GM23338 (cell line): Measurements from ENCODE around the gene THBS4. TPM values are rescaled to one million over a fixed set of nuclear protein-coding genes. Genes with fewer than 3 reads are reported as not detected.

ENCODE experiments used
- ATAC-seq: fragments of 200-7000 bp; cut with Tn5 transposase; 3 replicates; pipeline ENCODE4 v1.9.1; 2020
- DNase-seq: peaks from one replicate; pipeline ENCODE4 v3.0.0-alpha.2; 2015; ENCODE audit warnings: low spot score
- H2AFZ ChIP-seq: fragments of 200-600 bp; sonication (generic); 2 replicates; pipeline ENCODE4 v1.8.0; 2016; ENCODE audit warnings: antibody characterized with exemption, mild to moderate bottlenecking, moderate library complexity
- H3F3A ChIP-seq: fragments of 200-600 bp; sonication (generic); replicated peaks from 2 replicates; pipeline ENCODE4 v1.8.0; 2017; ENCODE audit warnings: antibody characterized with exemption, mixed run types, low read depth
- H3K27ac ChIP-seq: fragments of 200-600 bp; sonication (generic); 2 replicates; pipeline ENCODE4 v1.6.1; 2016; ENCODE audit warnings: low read depth
- H3K27me3 ChIP-seq: fragments of 200-600 bp; sonication (generic); 2 replicates; pipeline ENCODE4 v1.8.0; 2016; ENCODE audit warnings: mild to moderate bottlenecking, mixed run types, moderate library complexity; ENCODE audit not compliant: insufficient read depth
- H3K36me3 ChIP-seq: fragments of 200-600 bp; sonication (generic); 2 replicates; pipeline ENCODE4 v1.8.0; 2016; ENCODE audit warnings: mild to moderate bottlenecking; ENCODE audit not compliant: insufficient read depth
- H3K4me1 ChIP-seq: fragments of 200-600 bp; sonication (generic); 2 replicates; pipeline ENCODE4 v1.8.0; 2016; ENCODE audit warnings: mild to moderate bottlenecking, moderate library complexity; ENCODE audit not compliant: insufficient read depth
- H3K4me2 ChIP-seq: fragments of 200-600 bp; sonication (generic); 2 replicates; pipeline ENCODE4 v1.7.1; 2017; ENCODE audit warnings: mixed run types
- H3K4me3 ChIP-seq: fragments of 200-600 bp; sonication (generic); 2 replicates; pipeline ENCODE4 v1.6.1; 2016; ENCODE audit warnings: mixed run types
- H3K79me2 ChIP-seq: fragments of 200-600 bp; sonication (generic); replicated peaks from 2 replicates; pipeline ENCODE4 v1.8.0; 2017; ENCODE audit warnings: mild to moderate bottlenecking; ENCODE audit not compliant: insufficient read depth
- H3K9me2 ChIP-seq: fragments of 200-600 bp; sonication (generic); 2 replicates; pipeline ENCODE4 v1.8.0; 2017; ENCODE audit not compliant: insufficient read depth
- H4K20me1 ChIP-seq: fragments of 200-600 bp; sonication (generic); replicated peaks from 2 replicates; pipeline ENCODE4 v1.8.0; 2017; ENCODE audit warnings: mild to moderate bottlenecking; ENCODE audit not compliant: insufficient read depth
- H3K27ac Mint-ChIP-seq: 2 replicates; pipeline ENCODE4 v1.8.0; 2020; ENCODE audit warnings: inconsistent platforms, mild to moderate bottlenecking, moderate library complexity, mixed read lengths
- H3K27me3 Mint-ChIP-seq: 3 replicates; pipeline ENCODE4 v1.8.0; 2022; ENCODE audit warnings: low read depth, mild to moderate bottlenecking, moderate library complexity, mixed read lengths, inconsistent platforms; ENCODE audit not compliant: insufficient read depth, poor library complexity
- H3K36me3 Mint-ChIP-seq: 3 replicates; pipeline ENCODE4 v1.8.0; 2021; ENCODE audit warnings: low read depth, mild to moderate bottlenecking, inconsistent platforms, moderate library complexity, mixed read lengths
- H3K4me1 Mint-ChIP-seq: 3 replicates; pipeline ENCODE4 v1.8.0; 2020; ENCODE audit warnings: mild to moderate bottlenecking, inconsistent platforms, mixed read lengths
- H3K4me3 Mint-ChIP-seq: 3 replicates; pipeline ENCODE4 v1.8.0; 2021; ENCODE audit warnings: moderate library complexity, mild to moderate bottlenecking, inconsistent platforms, mixed read lengths
- H3K9me3 Mint-ChIP-seq: 3 replicates; pipeline ENCODE4 v1.8.0; 2020; ENCODE audit warnings: moderate library complexity, mild to moderate bottlenecking, inconsistent platforms, mixed read lengths
- CREB1 ChIP-seq: fragments of 250-450 bp; sonication (Bioruptor Pico); IDR thresholded peaks from 2 replicates; pipeline ENCODE4 v1.5.0; 2020; ENCODE audit warnings: low read depth, mild to moderate bottlenecking, moderate library complexity
- EZH2 ChIP-seq: fragments of 200-600 bp; sonication (generic); IDR thresholded peaks from one replicate; pipeline ENCODE4 v1.8.0; 2017; ENCODE audit warnings: antibody characterized with exemption, mild to moderate bottlenecking, low read depth; ENCODE audit not compliant: unreplicated experiment
- EZH2phosphoT487 ChIP-seq: fragments of 200-600 bp; sonication (generic); IDR thresholded peaks from one replicate; pipeline ENCODE4 v1.8.1; 2018; ENCODE audit warnings: antibody characterized with exemption; ENCODE audit not compliant: unreplicated experiment
- JUNB ChIP-seq: IDR thresholded peaks from one replicate; pipeline ENCODE4 v1.6.1; 2016; ENCODE audit warnings: antibody characterized with exemption; ENCODE audit not compliant: unreplicated experiment
- NANOG ChIP-seq: IDR thresholded peaks from 2 replicates; pipeline ENCODE4 v1.6.1; 2016; ENCODE audit warnings: antibody characterized with exemption, borderline replicate concordance
- POLR2AphosphoS5 ChIP-seq: IDR thresholded peaks from 2 replicates; pipeline ENCODE4 v1.6.1; 2016; ENCODE audit warnings: antibody characterized with exemption, low read depth
- STAT1 ChIP-seq: IDR thresholded peaks from one replicate; pipeline ENCODE4 v1.6.1; 2016; ENCODE audit warnings: antibody characterized with exemption; ENCODE audit not compliant: unreplicated experiment
- ZNF114 ChIP-seq: fragments of 250-450 bp; sonication (Bioruptor Pico); IDR thresholded peaks from 2 replicates; pipeline ENCODE4 v1.5.0; 2020; ENCODE audit warnings: mild to moderate bottlenecking, moderate library complexity
- polyA plus RNA-seq: library from polyadenylated mRNA; unstranded; fragments of >200 nt; fragmentation: Nextera tagmentation; extraction: Ambion mirVana; gene quantifications from 2 replicates; pipeline ENCODE4 v1.2.1, GENCODE V29; 2016
- total RNA-seq: library from RNA; depleted of rRNA; stranded (reverse); fragments of >200 nt; shearing (Covaris generic); gene quantifications from 2 replicates; pipeline ENCODE4 v1.2.3, GENCODE V29; 2014
- TF ChIP-seq, protein P1 (sequence below): fragments of 250-450 bp; sonication (Bioruptor Pico); IDR thresholded peaks from 2 replicates; pipeline ENCODE4 v1.5.0; 2020; ENCODE audit warnings: mild to moderate bottlenecking, moderate library complexity
- TF ChIP-seq, protein P2 (sequence below): IDR thresholded peaks from one replicate; pipeline ENCODE4 v1.6.1; 2018; ENCODE audit warnings: antibody characterized with exemption; ENCODE audit not compliant: unreplicated experiment
- TF ChIP-seq, protein P3 (sequence below): IDR thresholded peaks from 2 replicates; pipeline ENCODE4 v1.6.1; 2016; ENCODE audit warnings: antibody characterized with exemption

The THBS4 gene
- total and polyA plus RNA-seq, 2 experiments from 2014 or later, result 14.0 to 23.2 TPM

- TF ChIP-seq, protein P1, sequence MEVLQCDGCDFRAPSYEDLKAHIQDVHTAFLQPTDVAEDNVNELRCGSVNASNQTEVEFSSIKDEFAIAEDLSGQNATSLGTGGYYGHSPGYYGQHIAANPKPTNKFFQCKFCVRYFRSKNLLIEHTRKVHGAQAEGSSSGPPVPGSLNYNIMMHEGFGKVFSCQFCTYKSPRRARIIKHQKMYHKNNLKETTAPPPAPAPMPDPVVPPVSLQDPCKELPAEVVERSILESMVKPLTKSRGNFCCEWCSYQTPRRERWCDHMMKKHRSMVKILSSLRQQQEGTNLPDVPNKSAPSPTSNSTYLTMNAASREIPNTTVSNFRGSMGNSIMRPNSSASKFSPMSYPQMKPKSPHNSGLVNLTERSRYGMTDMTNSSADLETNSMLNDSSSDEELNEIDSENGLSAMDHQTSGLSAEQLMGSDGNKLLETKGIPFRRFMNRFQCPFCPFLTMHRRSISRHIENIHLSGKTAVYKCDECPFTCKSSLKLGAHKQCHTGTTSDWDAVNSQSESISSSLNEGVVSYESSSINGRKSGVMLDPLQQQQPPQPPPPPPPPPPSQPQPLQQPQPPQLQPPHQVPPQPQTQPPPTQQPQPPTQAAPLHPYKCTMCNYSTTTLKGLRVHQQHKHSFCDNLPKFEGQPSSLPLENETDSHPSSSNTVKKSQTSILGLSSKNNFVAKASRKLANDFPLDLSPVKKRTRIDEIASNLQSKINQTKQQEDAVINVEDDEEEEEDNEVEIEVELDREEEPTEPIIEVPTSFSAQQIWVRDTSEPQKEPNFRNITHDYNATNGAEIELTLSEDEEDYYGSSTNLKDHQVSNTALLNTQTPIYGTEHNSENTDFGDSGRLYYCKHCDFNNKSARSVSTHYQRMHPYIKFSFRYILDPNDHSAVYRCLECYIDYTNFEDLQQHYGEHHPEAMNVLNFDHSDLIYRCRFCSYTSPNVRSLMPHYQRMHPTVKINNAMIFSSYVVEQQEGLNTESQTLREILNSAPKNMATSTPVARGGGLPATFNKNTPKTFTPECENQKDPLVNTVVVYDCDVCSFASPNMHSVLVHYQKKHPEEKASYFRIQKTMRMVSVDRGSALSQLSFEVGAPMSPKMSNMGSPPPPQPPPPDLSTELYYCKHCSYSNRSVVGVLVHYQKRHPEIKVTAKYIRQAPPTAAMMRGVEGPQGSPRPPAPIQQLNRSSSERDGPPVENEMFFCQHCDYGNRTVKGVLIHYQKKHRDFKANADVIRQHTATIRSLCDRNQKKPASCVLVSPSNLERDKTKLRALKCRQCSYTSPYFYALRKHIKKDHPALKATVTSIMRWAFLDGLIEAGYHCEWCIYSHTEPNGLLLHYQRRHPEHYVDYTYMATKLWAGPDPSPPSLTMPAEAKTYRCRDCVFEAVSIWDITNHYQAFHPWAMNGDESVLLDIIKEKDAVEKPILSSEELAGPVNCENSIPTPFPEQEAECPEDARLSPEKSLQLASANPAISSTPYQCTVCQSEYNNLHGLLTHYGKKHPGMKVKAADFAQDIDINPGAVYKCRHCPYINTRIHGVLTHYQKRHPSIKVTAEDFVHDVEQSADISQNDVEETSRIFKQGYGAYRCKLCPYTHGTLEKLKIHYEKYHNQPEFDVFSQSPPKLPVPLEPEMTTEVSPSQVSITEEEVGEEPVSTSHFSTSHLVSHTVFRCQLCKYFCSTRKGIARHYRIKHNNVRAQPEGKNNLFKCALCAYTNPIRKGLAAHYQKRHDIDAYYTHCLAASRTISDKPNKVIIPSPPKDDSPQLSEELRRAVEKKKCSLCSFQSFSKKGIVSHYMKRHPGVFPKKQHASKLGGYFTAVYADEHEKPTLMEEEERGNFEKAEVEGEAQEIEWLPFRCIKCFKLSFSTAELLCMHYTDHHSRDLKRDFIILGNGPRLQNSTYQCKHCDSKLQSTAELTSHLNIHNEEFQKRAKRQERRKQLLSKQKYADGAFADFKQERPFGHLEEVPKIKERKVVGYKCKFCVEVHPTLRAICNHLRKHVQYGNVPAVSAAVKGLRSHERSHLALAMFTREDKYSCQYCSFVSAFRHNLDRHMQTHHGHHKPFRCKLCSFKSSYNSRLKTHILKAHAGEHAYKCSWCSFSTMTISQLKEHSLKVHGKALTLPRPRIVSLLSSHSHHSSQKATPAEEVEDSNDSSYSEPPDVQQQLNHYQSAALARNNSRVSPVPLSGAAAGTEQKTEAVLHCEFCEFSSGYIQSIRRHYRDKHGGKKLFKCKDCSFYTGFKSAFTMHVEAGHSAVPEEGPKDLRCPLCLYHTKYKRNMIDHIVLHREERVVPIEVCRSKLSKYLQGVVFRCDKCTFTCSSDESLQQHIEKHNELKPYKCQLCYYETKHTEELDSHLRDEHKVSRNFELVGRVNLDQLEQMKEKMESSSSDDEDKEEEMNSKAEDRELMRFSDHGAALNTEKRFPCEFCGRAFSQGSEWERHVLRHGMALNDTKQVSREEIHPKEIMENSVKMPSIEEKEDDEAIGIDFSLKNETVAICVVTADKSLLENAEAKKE, result no peak
- TF ChIP-seq, protein P2, sequence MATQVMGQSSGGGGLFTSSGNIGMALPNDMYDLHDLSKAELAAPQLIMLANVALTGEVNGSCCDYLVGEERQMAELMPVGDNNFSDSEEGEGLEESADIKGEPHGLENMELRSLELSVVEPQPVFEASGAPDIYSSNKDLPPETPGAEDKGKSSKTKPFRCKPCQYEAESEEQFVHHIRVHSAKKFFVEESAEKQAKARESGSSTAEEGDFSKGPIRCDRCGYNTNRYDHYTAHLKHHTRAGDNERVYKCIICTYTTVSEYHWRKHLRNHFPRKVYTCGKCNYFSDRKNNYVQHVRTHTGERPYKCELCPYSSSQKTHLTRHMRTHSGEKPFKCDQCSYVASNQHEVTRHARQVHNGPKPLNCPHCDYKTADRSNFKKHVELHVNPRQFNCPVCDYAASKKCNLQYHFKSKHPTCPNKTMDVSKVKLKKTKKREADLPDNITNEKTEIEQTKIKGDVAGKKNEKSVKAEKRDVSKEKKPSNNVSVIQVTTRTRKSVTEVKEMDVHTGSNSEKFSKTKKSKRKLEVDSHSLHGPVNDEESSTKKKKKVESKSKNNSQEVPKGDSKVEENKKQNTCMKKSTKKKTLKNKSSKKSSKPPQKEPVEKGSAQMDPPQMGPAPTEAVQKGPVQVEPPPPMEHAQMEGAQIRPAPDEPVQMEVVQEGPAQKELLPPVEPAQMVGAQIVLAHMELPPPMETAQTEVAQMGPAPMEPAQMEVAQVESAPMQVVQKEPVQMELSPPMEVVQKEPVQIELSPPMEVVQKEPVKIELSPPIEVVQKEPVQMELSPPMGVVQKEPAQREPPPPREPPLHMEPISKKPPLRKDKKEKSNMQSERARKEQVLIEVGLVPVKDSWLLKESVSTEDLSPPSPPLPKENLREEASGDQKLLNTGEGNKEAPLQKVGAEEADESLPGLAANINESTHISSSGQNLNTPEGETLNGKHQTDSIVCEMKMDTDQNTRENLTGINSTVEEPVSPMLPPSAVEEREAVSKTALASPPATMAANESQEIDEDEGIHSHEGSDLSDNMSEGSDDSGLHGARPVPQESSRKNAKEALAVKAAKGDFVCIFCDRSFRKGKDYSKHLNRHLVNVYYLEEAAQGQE, result no peak
Measured at GRCh38 chr5:79990205-79990597, 44.9 kb upstream of the THBS4 start (continued).

GRCh38 chr5:79990598-79991507, 44.3 kb upstream of the THBS4 start, which contains the start of gene MTX3:
Gene MTX3, minus strand, starts transcription at chr5:79991262. Its CDS starts 24 bp downstream, at chr5:79991238.
- Histone ChIP-seq H2AFZ (peak within 1 kb of the TSS; percentile 84; the same call in 1 of the 2 replicates), H3K27ac (peak within 1 kb of the TSS; percentile 99), H3K79me2 (peaks cover 23% of the 10 kb centered on the region), H3K36me3 (peaks cover 18% of the 10 kb centered on the region), H3K4me2 (peak within 1 kb of the TSS; percentile 82), H3K27me3 (no peaks in the 10 kb centered on the region), H3F3A (no peaks in the 10 kb centered on the region), H3K4me1 (peaks cover 12% of the 10 kb centered on the region; the same call in 1 of the 2 replicates), H3K4me3 (peak within 1 kb of the TSS; percentile 91), H4K20me1 (no peaks in the 10 kb centered on the region), H3K9me2 (no peaks in the 10 kb centered on the region)
- H3K9me3 Mint-ChIP-seq, result no peaks in the 10 kb centered on the region
- peak; percentile 96 for ATAC-seq
- H3K4me1 Mint-ChIP-seq, result peaks cover 12% of the 10 kb centered on the region; the same call in 2 of the 3 replicates
- H3K36me3 Mint-ChIP-seq, result peaks cover 31% of the 10 kb centered on the region
- peak within 1 kb of the TSS; percentile 96 for H3K27ac Mint-ChIP-seq
- H3K4me3 Mint-ChIP-seq, result peak within 1 kb of the TSS; percentile 93
- H3K27me3 Mint-ChIP-seq, result peaks cover 2% of the 10 kb centered on the region
- peak; percentile 98 for DNase-seq
- no peak for TF ChIP-seq EZH2
- TF ChIP-seq, protein P3, sequence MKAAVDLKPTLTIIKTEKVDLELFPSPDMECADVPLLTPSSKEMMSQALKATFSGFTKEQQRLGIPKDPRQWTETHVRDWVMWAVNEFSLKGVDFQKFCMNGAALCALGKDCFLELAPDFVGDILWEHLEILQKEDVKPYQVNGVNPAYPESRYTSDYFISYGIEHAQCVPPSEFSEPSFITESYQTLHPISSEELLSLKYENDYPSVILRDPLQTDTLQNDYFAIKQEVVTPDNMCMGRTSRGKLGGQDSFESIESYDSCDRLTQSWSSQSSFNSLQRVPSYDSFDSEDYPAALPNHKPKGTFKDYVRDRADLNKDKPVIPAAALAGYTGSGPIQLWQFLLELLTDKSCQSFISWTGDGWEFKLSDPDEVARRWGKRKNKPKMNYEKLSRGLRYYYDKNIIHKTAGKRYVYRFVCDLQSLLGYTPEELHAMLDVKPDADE, result peak; percentile 79; the same call in 1 of the 2 replicates
- peak; percentile 65 for TF ChIP-seq POLR2AphosphoS5
- TF ChIP-seq CREB1 (CRISPR knock-in tag), result peak; percentile 57; the same call in 1 of the 2 replicates
- no peak for TF ChIP-seq STAT1
- no peak for TF ChIP-seq ZNF114 (CRISPR knock-in tag)
- TF ChIP-seq JUNB, result no peak
- TF ChIP-seq NANOG, result no peak
- TF ChIP-seq EZH2phosphoT487, result no peak
